Keratinocyte (primary cell): ENCODE data around the gene GPR26. TPM values are rescaled to one million over a fixed set of nuclear protein-coding genes. Genes with fewer than 3 reads are reported as not detected.
A peak's percentile ranks its signal among the peaks of the same experiment; 100 is the strongest.

Experiments used
- DNase-seq: peaks from one replicate; pipeline ENCODE4 v3.0.0-alpha.2; 2011; ENCODE audit warnings: low read depth, missing footprints, low spot score
- FAIRE-seq: peaks from 2 replicates; lab custom pipeline; 2011; peaks lifted over from hg19 to GRCh38; lab: Jason Lieb, UNC
- H2AFZ ChIP-seq: 2 replicates; pipeline ENCODE4 v1.6.0; 2012; ENCODE audit warnings: low read length, control low read depth, inconsistent platforms; ENCODE audit not compliant: control insufficient read depth
- H3K27ac ChIP-seq: 2 replicates; pipeline ENCODE4 v1.5.1; 2011; ENCODE audit warnings: low read length; ENCODE audit not compliant: control insufficient read depth, insufficient read depth
- H3K27me3 ChIP-seq: 3 replicates; pipeline ENCODE4 v1.6.0; 2011; ENCODE audit warnings: low read length; ENCODE audit not compliant: control insufficient read depth, insufficient read depth; ENCODE audit errors: extremely low read depth
- H3K36me3 ChIP-seq, 2 experiments: 2 replicates in 1 of 2; 3 replicates in 1 of 2; pipeline ENCODE4 v1.5.1; 2011; ENCODE audit warnings: low read length in 2 of 2, mild to moderate bottlenecking in 1 of 2; ENCODE audit not compliant: control insufficient read depth in 2 of 2, insufficient read depth in 2 of 2; ENCODE audit errors: extremely low read depth in 1 of 2
- H3K4me1 ChIP-seq: 3 replicates; pipeline ENCODE4 v1.5.1; 2011; ENCODE audit warnings: low read length; ENCODE audit not compliant: control insufficient read depth, insufficient read depth; ENCODE audit errors: extremely low read depth
- H3K4me2 ChIP-seq: 3 replicates; pipeline ENCODE4 v1.6.0; 2011; ENCODE audit warnings: low read depth, low read length; ENCODE audit not compliant: control insufficient read depth, insufficient read depth; ENCODE audit errors: extremely low read depth
- H3K4me3 ChIP-seq, 3 experiments: fragments of 200-600 bp in 1 of 3; sonication (generic) in 1 of 3; 2 replicates in 2 of 3; 3 replicates in 1 of 3; pipeline ENCODE4 v1.5.1; 2011 to 2016; ENCODE audit warnings: low read length in 3 of 3, mild to moderate bottlenecking in 3 of 3, control low read depth in 2 of 3, inconsistent platforms in 1 of 3, low read depth in 1 of 3, mixed read lengths in 1 of 3, mixed run types in 1 of 3, moderate library complexity in 1 of 3; ENCODE audit not compliant: control insufficient read depth in 2 of 3, insufficient read depth in 2 of 3; ENCODE audit errors: extremely low read depth in 1 of 3
- H3K79me2 ChIP-seq: 2 replicates; pipeline ENCODE4 v1.6.0; 2012; ENCODE audit warnings: low read length; ENCODE audit not compliant: control insufficient read depth, insufficient read depth
- H3K9ac ChIP-seq: 3 replicates; pipeline ENCODE4 v1.6.0; 2011; ENCODE audit warnings: low read length; ENCODE audit not compliant: control insufficient read depth, insufficient read depth; ENCODE audit errors: extremely low read depth
- H3K9me1 ChIP-seq: 3 replicates; pipeline ENCODE4 v1.6.0; 2011; ENCODE audit warnings: low read length; ENCODE audit not compliant: control insufficient read depth, insufficient read depth; ENCODE audit errors: extremely low read depth
- H3K9me3 ChIP-seq: 2 replicates; pipeline ENCODE4 v1.5.1; 2012; ENCODE audit warnings: low read depth, low read length; ENCODE audit not compliant: control insufficient read depth
- H4K20me1 ChIP-seq: 3 replicates; pipeline ENCODE4 v1.6.0; 2011; ENCODE audit warnings: low read length; ENCODE audit not compliant: control insufficient read depth, insufficient read depth; ENCODE audit errors: extremely low read depth
- EZH2 ChIP-seq: IDR thresholded peaks from one replicate; pipeline ENCODE4 v1.6.1; 2012; ENCODE audit warnings: inconsistent platforms, mild to moderate bottlenecking, low read length, moderate library complexity
- dilution Hi-C: fragments of 300-500 bp; cut with MboI; formaldehyde crosslinking; loops from one replicate; pipeline ENCODE4 v1.7.0; 2020; ENCODE audit warnings: low sequenced_read_pairs; ENCODE audit not compliant: extremely low pct_ligation_motif_present
- polyA plus RNA-seq, 5 experiments: library from polyadenylated mRNA; depleted of rRNA in 3 of 5; stranded (reverse) in 3 of 5; stranded (forward) in 1 of 5; unstranded in 1 of 5; fragments of >200 nt; gene quantifications; 1 replicate in 1 of 5; 2 replicates in 3 of 5; 3 replicates in 1 of 5; pipeline versions ENCODE4 v1.2.1 to v1.2.3, GENCODE V29; 2011 to 2012; ENCODE audit warnings: missing spikeins in 2 of 5, low read depth in 1 of 5, low replicate concordance in 1 of 5
- TF ChIP-seq, protein P1 (sequence below), 3 experiments: IDR thresholded peaks in 1 of 3; conservative IDR thresholded peaks in 1 of 3; optimal IDR thresholded peaks in 1 of 3; 2 replicates in 2 of 3; 3 replicates in 1 of 3; pipeline versions ENCODE3 to v1.5.1; 2011; ENCODE audit warnings: low read length in 3 of 3, mild to moderate bottlenecking in 3 of 3, moderate library complexity in 2 of 3, control low read depth in 1 of 3, inconsistent platforms in 1 of 3; ENCODE audit not compliant: insufficient read depth in 2 of 3; ENCODE audit errors: extremely low read depth in 1 of 3

The GPR26 gene
- polyA plus RNA-seq, 1 donor (not counting 4 experiments of a cell fraction or from before 2014, with no cell fraction given), result not detected

DNA sequence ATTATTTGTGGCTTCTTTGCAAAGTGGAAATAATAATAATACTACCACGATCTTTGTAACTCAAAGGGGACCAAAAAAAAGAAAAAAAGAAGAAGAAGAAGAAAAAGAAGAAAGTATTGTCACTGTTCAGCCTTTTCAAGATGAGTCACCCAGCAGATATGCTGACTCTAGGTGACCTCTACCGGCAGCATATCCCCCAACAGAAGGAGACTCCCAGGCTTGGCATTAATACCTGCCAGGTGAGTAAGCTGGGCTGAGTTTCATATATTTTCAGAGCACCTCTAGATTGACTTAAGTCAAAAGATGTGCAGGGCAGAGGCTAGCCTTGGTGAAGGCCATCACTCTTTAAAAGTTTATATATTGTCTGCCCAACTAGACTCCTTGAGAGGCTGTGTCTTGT lies 30.4 kb upstream of the GPR26 start:
- H3K36me3 ChIP-seq, result no peaks in the 10 kb centered on the region
- H3K79me2 ChIP-seq, result no peaks in the 10 kb centered on the region
- TF ChIP-seq, protein P1, sequence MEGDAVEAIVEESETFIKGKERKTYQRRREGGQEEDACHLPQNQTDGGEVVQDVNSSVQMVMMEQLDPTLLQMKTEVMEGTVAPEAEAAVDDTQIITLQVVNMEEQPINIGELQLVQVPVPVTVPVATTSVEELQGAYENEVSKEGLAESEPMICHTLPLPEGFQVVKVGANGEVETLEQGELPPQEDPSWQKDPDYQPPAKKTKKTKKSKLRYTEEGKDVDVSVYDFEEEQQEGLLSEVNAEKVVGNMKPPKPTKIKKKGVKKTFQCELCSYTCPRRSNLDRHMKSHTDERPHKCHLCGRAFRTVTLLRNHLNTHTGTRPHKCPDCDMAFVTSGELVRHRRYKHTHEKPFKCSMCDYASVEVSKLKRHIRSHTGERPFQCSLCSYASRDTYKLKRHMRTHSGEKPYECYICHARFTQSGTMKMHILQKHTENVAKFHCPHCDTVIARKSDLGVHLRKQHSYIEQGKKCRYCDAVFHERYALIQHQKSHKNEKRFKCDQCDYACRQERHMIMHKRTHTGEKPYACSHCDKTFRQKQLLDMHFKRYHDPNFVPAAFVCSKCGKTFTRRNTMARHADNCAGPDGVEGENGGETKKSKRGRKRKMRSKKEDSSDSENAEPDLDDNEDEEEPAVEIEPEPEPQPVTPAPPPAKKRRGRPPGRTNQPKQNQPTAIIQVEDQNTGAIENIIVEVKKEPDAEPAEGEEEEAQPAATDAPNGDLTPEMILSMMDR (optimal IDR thresholded peaks at IDR 0.05 in 1 of 3, IDR thresholded peaks at IDR 0.05 in 1 of 3, conservative IDR thresholded peaks at IDR 0.05 in 1 of 3; ENCODE audit: extremely low read depth in 1 of 3, insufficient read depth in 2 of 3, low read length in 3 of 3), result peak in 1 of 3 experiments; percentile 22
- no peak for TF ChIP-seq EZH2
- no peak overlapping the region for H2AFZ ChIP-seq
- dilution Hi-C loops, result no loop called here
- no peaks in the 10 kb centered on the region for H3K9me3 ChIP-seq
- H3K4me1 ChIP-seq, result no peaks in the 10 kb centered on the region
- H3K9me1 ChIP-seq, result no peaks in the 10 kb centered on the region
- no peak for FAIRE-seq
- no peak overlapping the region for H3K9ac ChIP-seq
- H3K4me2 ChIP-seq, result no peak overlapping the region
- DNase-seq, result no peak
- no peaks in the 10 kb centered on the region for H3K27me3 ChIP-seq
- H4K20me1 ChIP-seq, result no peaks in the 10 kb centered on the region
- H3K27ac ChIP-seq, result no peak overlapping the region
- no peak overlapping the region for H3K4me3 ChIP-seq

GRCh38 chr10:123636598-123637325 lies 29.4 kb upstream of the GPR26 start:
- TF ChIP-seq EZH2, result no peak
- TF ChIP-seq, protein P1 (optimal IDR thresholded peaks at IDR 0.05 in 1 of 3, IDR thresholded peaks at IDR 0.05 in 1 of 3, conservative IDR thresholded peaks at IDR 0.05 in 1 of 3; ENCODE audit: extremely low read depth in 1 of 3, insufficient read depth in 2 of 3, low read length in 3 of 3), result no peak
- DNase-seq (no peak), FAIRE-seq (no peak)
- H3K4me3 ChIP-seq, result no peak overlapping the region
- H3K4me1 ChIP-seq, result no peaks in the 10 kb centered on the region
- H3K27me3 ChIP-seq, result no peaks in the 10 kb centered on the region
- no peaks in the 10 kb centered on the region for H3K9me1 ChIP-seq
- no peak overlapping the region for H3K27ac ChIP-seq
- dilution Hi-C loops, result no loop called here
- no peaks in the 10 kb centered on the region for H3K79me2 ChIP-seq
- no peak overlapping the region for H3K4me2 ChIP-seq
- H3K36me3 ChIP-seq, result no peaks in the 10 kb centered on the region
- H3K9ac ChIP-seq, result no peak overlapping the region
- H4K20me1 ChIP-seq, result no peaks in the 10 kb centered on the region
- no peaks in the 10 kb centered on the region for H3K9me3 ChIP-seq
- H2AFZ ChIP-seq, result no peak overlapping the region
